Thyroid gland (tissue), 4 donors: ENCODE data around the gene NOTCH3. TPM values are rescaled to one million over a fixed set of nuclear protein-coding genes. Genes with fewer than 3 reads are reported as not detected.
A peak's percentile ranks its signal among the peaks of the same experiment; 100 is the strongest.

Source experiments
- DNase-seq, 2 donors: peaks; one replicate each; pipeline ENCODE4 v3.0.0-alpha.2; 2019
- H3K27ac ChIP-seq, 3 donors: fragments of 200-600 bp; sonication (generic); 1 replicate in 2 of 3; 2 replicates in 1 of 3; pipeline ENCODE4 v1.5.1; 2016 to 2019; ENCODE audit warnings: mild to moderate bottlenecking in 1 of 3, moderate library complexity in 1 of 3
- H3K27me3 ChIP-seq: fragments of 200-600 bp; sonication (generic); one replicate; pipeline ENCODE4 v1.5.1; 2019
- H3K36me3 ChIP-seq, 2 donors: fragments of 200-600 bp; sonication (generic); one replicate each; pipeline ENCODE4 v1.5.1; 2016 to 2019
- H3K4me1 ChIP-seq, 2 donors: fragments of 200-600 bp; sonication (generic); one replicate each; pipeline ENCODE4 v1.5.1; 2017 to 2019
- H3K4me3 ChIP-seq, 3 donors: fragments of 200-600 bp; sonication (generic); replicated peaks in 1 of 3; 1 replicate in 2 of 3; 2 replicates in 1 of 3; pipeline ENCODE4 v1.5.1; 2016; ENCODE audit warnings: mild to moderate bottlenecking in 1 of 3
- H3K9me3 ChIP-seq: fragments of 200-600 bp; sonication (generic); one replicate; pipeline ENCODE4 v1.5.1; 2017
- CTCF ChIP-seq, 6 experiments: fragments of 200-600 bp in 3 of 6; fragments of 450-650 bp in 3 of 6; sonication (generic) in 3 of 6; IDR thresholded peaks; one replicate each; pipeline ENCODE4 v1.5.1; 2016 to 2019; ENCODE audit warnings: antibody characterized with exemption in 6 of 6, mild to moderate bottlenecking in 2 of 6, inconsistent platforms in 1 of 6, moderate library complexity in 1 of 6
- POLR2A ChIP-seq, 2 donors: fragments of 450-650 bp; IDR thresholded peaks; one replicate each; pipeline ENCODE4 v1.6.1; 2017; ENCODE audit warnings: antibody characterized with exemption in 2 of 2, mild to moderate bottlenecking in 2 of 2, moderate library complexity in 1 of 2
- WGBS, 2 donors: methylation state at CpG; one replicate each; pipeline ENCODE4 v1.1.5; 2017; 5-methylcytosine and 5-hydroxymethylcytosine counted together
- intact Hi-C: fragments of 100-400 bp; cut with DNase I; formaldehyde crosslinking; loops from one replicate; pipeline ENCODE4 v1.15.1; 2023
- total RNA-seq, 4 donors: library from RNA; depleted of rRNA; stranded (reverse); fragments of >200 nt; gene quantifications; one replicate each; pipeline ENCODE4 v1.2.3, GENCODE V29; 2016

NOTCH3 gene
- total RNA-seq, 4 donors from 2014 or later: 10.9 to 53.9 (median 20.0) TPM

GRCh38 chr19:15159251-15159650, 41.5 kb downstream of the NOTCH3 start:
- intact Hi-C loops: no loop called here

GRCh38 chr19:15156391-15156790, 44.4 kb downstream of the NOTCH3 start:
- no peaks in the 10 kb centered on the region for H3K4me1 ChIP-seq
- peaks cover 0 to 3% of the 10 kb centered on the region in 2 donors for H3K36me3 ChIP-seq
- WGBS, 2 donors: 93 to 94% methylated on average over 4 of the region's 4 CpGs
- intact Hi-C loops: no loop called here
- no peak for DNase-seq
- no peak overlapping the region for H3K4me3 ChIP-seq
- no peak overlapping the region for H3K27ac ChIP-seq
- H3K9me3 ChIP-seq: no peaks in the 10 kb centered on the region
- no peak for TF ChIP-seq POLR2A (IDR thresholded peaks at IDR 0.05)
- no peak for TF ChIP-seq CTCF (IDR thresholded peaks at IDR 0.05)
- H3K27me3 ChIP-seq: no peaks in the 10 kb centered on the region

More at GRCh38 chr19:15159251-15159650, 41.5 kb downstream of the NOTCH3 start:
- Histone ChIP-seq H3K4me1 (no peaks in the 10 kb centered on the region), H3K36me3 (peaks cover 0 to 6% of the 10 kb centered on the region in 2 donors), H3K4me3 (no peak overlapping the region), H3K9me3 (no peaks in the 10 kb centered on the region), H3K27ac (no peak overlapping the region), H3K27me3 (no peaks in the 10 kb centered on the region)
- WGBS, 2 donors: 73 to 86% methylated on average over 3 of the region's 3 CpGs
- TF ChIP-seq CTCF (IDR thresholded peaks at IDR 0.05) (no peak), POLR2A (IDR thresholded peaks at IDR 0.05) (no peak)
- no peak for DNase-seq

GRCh38 chr19:15155296-15155695, 45.5 kb downstream of the NOTCH3 start:
- 85 to 93% methylated on average over 5 of the region's 5 CpGs for WGBS, 2 donors
- DNase-seq: no peak
- no peaks in the 10 kb centered on the region for H3K4me1 ChIP-seq
- intact Hi-C loops: no loop called here
- H3K27ac ChIP-seq: no peak overlapping the region
- no peak overlapping the region for H3K4me3 ChIP-seq
- no peaks in the 10 kb centered on the region for H3K27me3 ChIP-seq
- TF ChIP-seq CTCF (IDR thresholded peaks at IDR 0.05) (no peak), POLR2A (IDR thresholded peaks at IDR 0.05) (no peak)
- H3K9me3 ChIP-seq: no peaks in the 10 kb centered on the region
- H3K36me3 ChIP-seq: no peaks in the 10 kb centered on the region

GRCh38 chr19:15154002-15154612, 46.7 kb downstream of the NOTCH3 start:
- Histone ChIP-seq H3K36me3 (no peaks in the 10 kb centered on the region), H3K4me1 (no peaks in the 10 kb centered on the region), H3K4me3 (no peak overlapping the region), H3K9me3 (no peaks in the 10 kb centered on the region), H3K27ac (no peak overlapping the region), H3K27me3 (no peaks in the 10 kb centered on the region)
- WGBS, 2 donors: 94 to 95% methylated on average over 3 of the region's 3 CpGs
- intact Hi-C loops: no loop called here
- TF ChIP-seq POLR2A (IDR thresholded peaks at IDR 0.05) (no peak), CTCF (IDR thresholded peaks at IDR 0.05) (peak in 3 of 6 experiments; percentile 12 to 35 (median 19))
- peak in 1 of 2 donors; percentile 13 for DNase-seq

- no peaks in the 10 kb centered on the region for H3K36me3 ChIP-seq
- H3K9me3 ChIP-seq: no peaks in the 10 kb centered on the region
- H3K4me1 ChIP-seq: no peaks in the 10 kb centered on the region
- no peak overlapping the region for H3K4me3 ChIP-seq
- TF ChIP-seq POLR2A (IDR thresholded peaks at IDR 0.05): no peak
- no peak for TF ChIP-seq CTCF (IDR thresholded peaks at IDR 0.05)
- no peaks in the 10 kb centered on the region for H3K27me3 ChIP-seq
- 77% methylated on average over 5 of the region's 5 CpGs for WGBS, 2 donors
- H3K27ac ChIP-seq: no peak overlapping the region
- no peak for DNase-seq
- intact Hi-C loops: loop anchor here (2.0 kb wide), 1 partner anchor 57 kb away; no protein-coding TSS in a partner anchor
These were observed 51.1 kb downstream of the NOTCH3 start for GRCh38 chr19:15149737-15150136.
